ENCODE data around the gene H2AZ1. TPM values are rescaled to one million over a fixed set of nuclear protein-coding genes. Genes with fewer than 3 reads are reported as not detected.
"Not testable (repeated sequence)": the region's sequence is repeated elsewhere in the genome, so short reads cannot be mapped to it uniquely, and the experiment has no call there.

H2AZ1 gene
- polyA plus RNA-seq, 3 donors from 2014 or later: 375 to 574 (median 414) TPM

DNA sequence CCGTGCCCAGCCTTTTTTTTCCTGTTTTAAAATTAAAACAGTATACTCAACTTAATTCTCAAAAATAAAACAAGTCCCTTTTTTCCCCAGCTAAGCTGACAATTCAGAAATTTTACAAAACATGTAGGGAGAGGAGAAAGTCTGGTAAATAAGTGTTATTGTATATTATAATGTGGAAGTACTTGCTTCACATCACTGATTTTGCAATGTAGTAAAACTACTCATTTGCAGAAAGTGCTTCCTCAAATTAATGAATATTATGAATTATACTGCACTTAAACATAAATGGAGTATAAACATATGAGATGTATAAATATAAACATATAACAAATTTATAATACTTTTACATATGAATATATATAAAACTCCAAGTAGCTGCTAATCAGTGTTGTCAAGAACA is 11.6 kb upstream of the H2AZ1 start:
- DNase-seq: no peak
- peaks cover 8 to 25% of the 10 kb centered on the region in 2 donors for H3K4me1 Mint-ChIP-seq
- no peak overlapping the region for H3K27ac Mint-ChIP-seq
- peaks cover 0 to 2% (median 2%) of the 10 kb centered on the region in 3 donors for H3K27me3 Mint-ChIP-seq (ENCODE audit: low read depth in 3 of 3)
- no peak overlapping the region for H3K4me3 Mint-ChIP-seq
- H3K9me3 Mint-ChIP-seq: peaks cover 0 to 2% (median 0%) of the 10 kb centered on the region in 6 donors
- peaks cover 0 to 12% (median 4%) of the 10 kb centered on the region in 3 donors for H3K36me3 Mint-ChIP-seq

DNA sequence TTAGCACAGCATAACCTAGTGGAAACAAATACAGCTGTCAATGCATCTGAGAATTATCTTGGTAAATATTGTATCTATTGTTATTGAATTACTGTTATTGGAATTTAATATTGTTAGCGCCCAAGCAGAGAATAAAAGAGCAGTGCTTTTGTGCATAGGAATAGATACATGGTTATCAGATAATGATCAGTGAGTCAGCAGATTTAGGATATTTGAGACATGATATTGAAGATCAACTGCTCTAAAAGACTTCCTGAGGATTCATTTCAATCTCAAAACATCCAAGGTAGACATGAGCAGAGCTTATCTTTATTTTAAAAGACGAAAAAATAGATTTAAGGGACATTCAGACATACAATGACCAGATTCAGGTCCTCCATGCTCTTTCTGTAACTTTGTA is 10.6 kb upstream of the H2AZ1 start:
- peaks cover 4 to 16% of the 10 kb centered on the region in 2 donors for H3K4me1 Mint-ChIP-seq
- H3K27ac Mint-ChIP-seq: no peak overlapping the region
- no peak for DNase-seq
- peaks cover 0 to 12% (median 8%) of the 10 kb centered on the region in 3 donors for H3K36me3 Mint-ChIP-seq
- no peak overlapping the region for H3K4me3 Mint-ChIP-seq
- peaks cover 2 to 3% (median 2%) of the 10 kb centered on the region in 3 donors for H3K27me3 Mint-ChIP-seq (ENCODE audit: low read depth in 3 of 3)
- peaks cover 0 to 2% (median 0%) of the 10 kb centered on the region in 6 donors for H3K9me3 Mint-ChIP-seq

DNA sequence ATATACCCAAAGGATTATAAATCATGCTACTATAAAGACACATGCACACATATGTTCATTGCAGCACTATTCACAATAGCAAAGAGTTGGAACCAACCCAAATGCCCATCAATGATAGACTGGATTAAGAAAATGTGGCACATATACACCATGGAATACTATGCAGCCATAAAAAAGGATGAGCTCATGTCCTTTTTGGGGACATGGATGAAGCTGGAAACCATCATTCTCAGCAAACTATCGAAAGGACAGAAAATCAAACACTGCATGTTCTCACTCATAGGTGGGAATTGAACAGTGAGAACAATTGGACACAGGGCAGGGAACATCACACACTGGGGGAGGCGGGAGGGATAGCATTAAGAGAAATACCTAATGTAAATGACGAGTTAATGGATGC is 8.1 kb upstream of the H2AZ1 start:
- not testable (repeated sequence) for DNase-seq; H3K4me3 Mint-ChIP-seq; H3K27me3 Mint-ChIP-seq (ENCODE audit: low read depth in 3 of 3); H3K27ac Mint-ChIP-seq; H3K4me1 Mint-ChIP-seq; H3K9me3 Mint-ChIP-seq
- peaks cover 0 to 12% (median 8%) of the 10 kb centered on the region in 3 donors for H3K36me3 Mint-ChIP-seq

DNA sequence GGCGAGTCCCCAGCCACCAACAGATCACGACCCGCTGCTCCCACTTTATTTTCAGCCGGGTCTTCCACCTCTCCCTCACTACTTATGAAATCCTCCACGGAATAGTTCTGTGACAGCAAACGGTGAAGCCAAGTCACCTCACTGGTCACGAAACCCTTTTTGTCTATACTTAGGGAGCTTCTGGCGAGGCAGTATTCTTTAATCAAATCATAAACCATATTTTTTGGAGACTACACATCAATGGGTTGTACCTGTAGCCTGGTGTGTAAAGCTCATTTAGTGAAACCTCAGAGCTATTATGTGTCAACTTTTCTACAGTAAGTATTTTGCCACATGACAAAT is 809 bp upstream of the H2AZ1 start:
- DNase-seq: no peak
- Mint-ChIP-seq H3K27me3 (ENCODE audit: low read depth in 3 of 3) (peaks cover 3 to 12% (median 6%) of the 10 kb centered on the region in 3 donors), H3K4me1 (peaks cover 2 to 17% of the 10 kb centered on the region in 2 donors), H3K9me3 (no peaks in the 10 kb centered on the region), H3K36me3 (no peaks in the 10 kb centered on the region), H3K27ac (no peak overlapping the region), H3K4me3 (no peak overlapping the region)

DNA sequence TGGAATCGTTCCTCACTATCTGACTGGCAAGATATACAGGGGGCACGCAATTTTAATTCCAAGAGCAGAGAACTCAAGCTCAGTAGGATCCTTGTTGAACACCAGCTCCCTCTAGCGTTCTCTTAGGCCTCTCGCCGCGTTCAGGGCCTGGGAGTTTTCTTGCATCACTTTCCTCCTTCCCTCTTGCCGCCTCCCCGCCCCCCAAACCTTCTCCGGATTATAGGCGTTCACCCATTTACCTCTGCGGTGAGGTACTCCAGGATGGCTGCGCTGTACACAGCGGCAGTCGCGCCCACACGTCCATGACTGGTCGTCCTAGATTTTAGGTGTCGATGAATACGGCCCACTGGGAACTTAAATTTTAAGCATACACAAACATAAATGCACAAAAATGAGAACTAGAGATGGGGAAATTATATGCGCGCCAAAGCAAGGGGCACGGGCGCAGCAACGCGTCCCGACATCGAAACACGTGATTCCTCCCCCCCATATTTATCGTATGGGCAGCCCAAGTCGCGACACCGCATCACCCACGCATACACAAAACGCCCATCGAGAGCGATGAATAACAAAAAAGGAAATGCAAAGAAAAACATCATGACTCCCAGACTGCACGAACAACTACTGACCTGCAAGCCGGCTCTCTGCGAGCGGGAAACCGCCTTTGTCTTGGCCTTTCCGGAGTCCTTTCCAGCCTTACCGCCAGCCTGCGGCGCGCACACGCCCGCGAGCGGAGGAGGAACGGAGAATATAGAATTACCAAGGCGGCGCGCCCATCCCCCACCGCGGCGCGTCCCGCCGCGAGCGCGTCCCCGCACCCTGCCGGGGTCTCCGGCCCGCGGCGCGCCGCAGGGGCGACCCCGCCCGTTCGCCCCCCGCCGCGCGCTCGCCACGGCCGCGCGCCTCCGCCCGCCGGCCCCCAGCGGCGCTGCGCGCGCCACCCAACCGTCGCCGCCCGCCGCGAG is 759 bp downstream of the H2AZ1 start:
- H3K27ac Mint-ChIP-seq: no peak overlapping the region
- H3K27me3 Mint-ChIP-seq (ENCODE audit: low read depth in 3 of 3): peaks cover 4 to 12% (median 6%) of the 10 kb centered on the region in 3 donors
- peak; percentile 81 to 84 (median 83) for DNase-seq
- no peak overlapping the region for H3K4me3 Mint-ChIP-seq
- H3K9me3 Mint-ChIP-seq: no peaks in the 10 kb centered on the region
- H3K4me1 Mint-ChIP-seq: peaks cover 17 to 33% of the 10 kb centered on the region in 2 donors
- no peaks in the 10 kb centered on the region for H3K36me3 Mint-ChIP-seq

DNA sequence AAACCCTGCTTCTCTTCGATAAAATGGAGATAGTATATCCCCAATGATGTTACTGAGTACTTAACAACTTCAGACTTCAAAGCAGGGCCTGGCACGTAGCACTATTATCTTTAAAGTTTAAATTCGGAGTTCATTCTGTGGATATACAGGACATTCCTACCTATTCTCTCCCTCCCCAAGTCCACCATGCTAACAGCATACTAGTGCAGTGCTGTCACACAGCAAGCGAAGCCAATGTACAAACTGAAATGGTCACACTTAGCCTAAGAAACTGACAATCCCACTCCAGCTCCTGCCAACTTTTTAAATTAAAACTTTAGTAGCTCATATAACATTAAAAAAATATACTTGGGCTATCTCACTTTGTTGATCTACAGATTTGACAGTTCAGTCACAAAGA is 2.5 kb downstream of the H2AZ1 start:
- peak overlapping the region in 4 of 6 donors; percentile 97 to 99 (median 99) for H3K27ac Mint-ChIP-seq
- no peaks in the 10 kb centered on the region for H3K9me3 Mint-ChIP-seq
- H3K27me3 Mint-ChIP-seq (ENCODE audit: low read depth in 3 of 3): peaks cover 4 to 12% (median 6%) of the 10 kb centered on the region in 3 donors
- no peaks in the 10 kb centered on the region for H3K36me3 Mint-ChIP-seq
- H3K4me3 Mint-ChIP-seq: peak overlapping the region; percentile 89 to 95 (median 95)
- peaks cover 34 to 50% of the 10 kb centered on the region in 2 donors for H3K4me1 Mint-ChIP-seq
- no peak for DNase-seq

DNA sequence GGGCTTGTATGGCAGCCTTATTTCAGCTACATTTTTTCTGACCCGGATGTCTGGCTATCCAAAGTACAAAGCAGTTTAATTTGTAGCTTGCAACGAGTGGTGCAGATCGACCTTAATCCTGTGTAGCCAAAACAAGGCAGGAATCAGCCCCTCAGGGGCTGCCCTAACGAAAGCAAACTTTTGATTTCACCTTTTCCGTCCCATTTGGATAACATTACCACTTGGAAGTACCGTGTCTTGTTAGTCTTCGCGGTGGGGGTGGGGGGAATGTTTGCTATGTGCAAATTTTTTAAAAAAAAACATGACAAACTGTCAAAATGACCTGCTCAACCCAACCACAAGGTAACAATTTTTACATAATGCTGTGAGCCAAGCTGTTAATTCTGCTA is 2.9 kb downstream of the H2AZ1 start:
- Mint-ChIP-seq H3K4me1 (peaks cover 38 to 51% of the 10 kb centered on the region in 2 donors), H3K27ac (peak overlapping the region in 4 of 6 donors; percentile 97 to 99 (median 99)), H3K36me3 (no peaks in the 10 kb centered on the region), H3K9me3 (no peaks in the 10 kb centered on the region), H3K27me3 (ENCODE audit: low read depth in 3 of 3) (peaks cover 4 to 12% (median 6%) of the 10 kb centered on the region in 3 donors), H3K4me3 (peak overlapping the region; percentile 89 to 95 (median 95))
- DNase-seq: no peak

DNA sequence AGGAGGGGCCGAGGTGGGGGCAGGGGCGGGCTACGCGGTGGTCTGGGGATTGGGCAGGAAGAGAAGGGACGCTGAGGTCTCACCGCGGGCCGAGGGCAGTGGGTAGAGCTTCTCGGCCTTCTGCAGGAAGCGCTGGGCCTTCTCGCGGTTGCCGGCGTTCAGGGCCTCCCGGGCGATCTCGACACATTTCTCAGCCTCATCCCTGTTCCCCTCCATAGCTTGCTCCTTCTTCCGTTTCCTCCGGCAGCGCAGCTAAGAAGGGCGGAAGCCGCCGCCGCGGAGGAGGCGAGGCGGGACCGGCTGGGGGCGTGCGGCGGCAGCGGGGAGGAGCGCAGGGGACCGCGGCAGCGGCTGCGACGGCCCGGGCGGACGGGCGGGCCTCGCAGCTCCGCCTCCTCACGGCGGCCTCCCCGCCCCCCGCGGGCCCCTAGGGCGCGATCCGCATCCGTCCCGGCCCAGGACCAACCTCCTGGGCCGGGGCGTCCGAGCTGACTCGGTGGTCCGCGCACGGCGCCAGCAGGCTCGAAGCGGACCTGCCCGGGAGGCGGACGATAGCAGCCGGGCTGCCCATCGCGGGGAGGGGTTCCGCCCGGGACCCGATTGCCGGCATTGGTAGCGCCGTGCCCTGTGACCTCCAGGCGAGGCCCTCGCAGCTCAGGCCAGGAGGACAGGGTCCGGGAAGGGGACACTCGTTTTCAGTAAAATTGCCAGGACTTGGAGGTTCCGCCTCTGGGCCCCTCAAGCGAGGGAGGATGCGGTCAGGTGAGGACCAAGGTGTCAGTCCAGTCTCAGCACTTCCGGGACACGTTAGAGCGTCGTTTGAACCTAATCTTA is 3.5 kb downstream of the H2AZ1 start, which contains the start of gene DNAJB14:
Gene DNAJB14 (minus strand): TSS at position 263 of the 834 bp plus-strand sequence. CDS start 47 bp downstream, at position 216.
- Mint-ChIP-seq H3K27ac (peak within 1 kb of the TSS in 5 of 6 donors; percentile 97 to 99 (median 99)), H3K9me3 (no peaks in the 10 kb centered on the region), H3K27me3 (ENCODE audit: low read depth in 3 of 3) (peaks cover 4 to 12% (median 6%) of the 10 kb centered on the region in 3 donors), H3K4me1 (peaks cover 41 to 51% of the 10 kb centered on the region in 2 donors), H3K36me3 (no peaks in the 10 kb centered on the region), H3K4me3 (peak within 1 kb of the TSS; percentile 96 to 100 (median 98))
- DNase-seq: peak; percentile 83 to 87 (median 86)

DNA sequence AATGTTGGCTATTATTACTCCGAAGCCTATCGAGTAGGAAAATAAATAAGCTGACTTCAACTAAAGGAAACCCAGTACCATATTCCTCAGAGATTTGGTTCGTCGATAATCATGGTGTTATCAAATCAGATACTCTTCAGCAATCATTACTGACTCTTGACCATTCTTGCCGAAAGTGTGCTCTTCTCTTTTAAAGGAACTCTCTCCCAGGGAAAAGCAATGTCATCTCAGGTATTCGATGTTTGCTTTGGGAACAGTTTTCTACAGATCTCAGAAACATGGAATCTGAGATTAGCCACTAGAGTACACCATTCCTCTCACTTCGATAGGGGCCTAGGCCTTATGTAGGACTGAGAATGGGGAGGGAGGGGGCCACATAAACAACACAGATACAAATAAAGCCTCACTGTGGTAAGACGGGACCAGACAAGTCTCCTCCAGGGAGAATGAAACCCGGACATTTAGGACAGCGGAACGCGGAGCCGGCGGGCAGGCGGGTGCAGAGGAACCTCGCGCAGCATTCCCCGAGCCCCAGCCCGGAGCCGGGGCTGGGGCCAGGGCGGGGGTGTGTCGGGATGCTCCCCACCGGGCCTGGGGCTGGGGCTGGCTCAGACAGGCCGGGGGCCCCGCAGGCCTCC is 4.2 kb downstream of the H2AZ1 start:
- no peaks in the 10 kb centered on the region for H3K36me3 Mint-ChIP-seq
- peaks cover 49 to 58% of the 10 kb centered on the region in 2 donors for H3K4me1 Mint-ChIP-seq
- H3K27me3 Mint-ChIP-seq (ENCODE audit: low read depth in 3 of 3): peaks cover 4 to 12% (median 6%) of the 10 kb centered on the region in 3 donors
- H3K4me3 Mint-ChIP-seq: peak overlapping the region; percentile 96 to 100 (median 98)
- peak overlapping the region in 5 of 6 donors; percentile 96 to 99 (median 99) for H3K27ac Mint-ChIP-seq
- DNase-seq: no peak
- H3K9me3 Mint-ChIP-seq: no peaks in the 10 kb centered on the region

DNA sequence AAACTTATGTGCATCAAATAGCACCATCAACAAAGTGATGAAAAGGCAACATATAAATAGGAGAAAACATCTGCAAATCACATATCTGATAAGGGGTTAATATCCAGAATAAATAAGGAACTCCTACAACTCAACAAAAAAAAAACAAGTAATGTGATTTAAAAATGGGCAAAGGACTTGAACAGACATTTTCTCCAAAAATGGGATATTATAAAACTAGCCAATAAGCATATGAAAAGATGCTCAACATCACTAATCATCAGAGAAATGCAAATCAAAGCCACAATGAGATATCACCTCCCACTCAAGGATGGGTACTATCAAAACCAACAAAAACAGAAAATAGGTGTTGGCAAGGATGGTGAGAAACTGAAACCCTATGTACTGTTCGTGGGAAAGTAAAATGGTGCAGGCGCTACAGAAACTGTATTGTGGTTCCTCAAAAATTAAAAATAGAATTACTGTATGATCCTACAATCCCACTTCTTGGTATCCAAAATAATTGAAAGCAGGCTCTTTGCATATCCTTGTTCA is 6.1 kb downstream of the H2AZ1 start:
- DNase-seq: peak in 2 of 3 donors; percentile 16 to 26
- Mint-ChIP-seq H3K27ac (peak overlapping the region in 5 of 6 donors; percentile 32 to 99 (median 79)), H3K27me3 (ENCODE audit: low read depth in 3 of 3) (peaks cover 4 to 12% (median 6%) of the 10 kb centered on the region in 3 donors), H3K4me1 (peaks cover 60 to 62% of the 10 kb centered on the region in 2 donors), H3K4me3 (peak overlapping the region; percentile 74 to 99 (median 98)), H3K9me3 (no peaks in the 10 kb centered on the region), H3K36me3 (peaks cover 0 to 4% (median 3%) of the 10 kb centered on the region in 3 donors)

DNA sequence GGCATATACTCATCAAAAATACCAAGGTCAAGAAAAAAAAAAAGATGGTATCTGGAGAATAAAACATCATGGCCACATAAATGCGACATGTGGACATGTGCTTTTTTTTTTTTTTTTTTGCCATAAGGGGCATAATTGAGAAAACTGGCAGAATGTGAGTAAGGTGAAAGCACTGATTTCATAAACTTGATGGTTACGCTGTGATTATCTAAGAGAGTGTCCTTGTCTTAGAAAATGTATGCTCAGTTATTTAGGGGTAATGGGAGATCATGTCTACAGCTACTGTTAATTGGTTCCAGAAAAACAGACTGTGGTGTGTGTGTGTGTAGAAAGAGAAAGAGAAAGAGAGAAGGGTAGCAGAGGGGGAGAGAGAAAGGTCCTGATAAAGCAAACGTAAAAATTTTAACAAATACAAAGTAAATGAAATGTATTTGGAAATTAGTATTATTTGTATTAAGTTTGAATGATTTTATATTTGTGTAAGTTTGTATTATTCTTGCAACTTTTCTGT is 11.8 kb downstream of the H2AZ1 start:
- H3K27me3 Mint-ChIP-seq (ENCODE audit: low read depth in 3 of 3): peaks cover 0 to 5% (median 4%) of the 10 kb centered on the region in 3 donors
- H3K27ac Mint-ChIP-seq: peak overlapping the region; percentile 31 to 68 (median 54)
- H3K4me3 Mint-ChIP-seq: peak overlapping the region in 1 of 5 donors; percentile 36
- H3K4me1 Mint-ChIP-seq: peaks cover 41 to 69% of the 10 kb centered on the region in 2 donors
- H3K36me3 Mint-ChIP-seq: peaks cover 13 to 30% (median 19%) of the 10 kb centered on the region in 3 donors
- H3K9me3 Mint-ChIP-seq: peaks cover 0 to 13% (median 4%) of the 10 kb centered on the region in 6 donors
- no peak for DNase-seq

DNA sequence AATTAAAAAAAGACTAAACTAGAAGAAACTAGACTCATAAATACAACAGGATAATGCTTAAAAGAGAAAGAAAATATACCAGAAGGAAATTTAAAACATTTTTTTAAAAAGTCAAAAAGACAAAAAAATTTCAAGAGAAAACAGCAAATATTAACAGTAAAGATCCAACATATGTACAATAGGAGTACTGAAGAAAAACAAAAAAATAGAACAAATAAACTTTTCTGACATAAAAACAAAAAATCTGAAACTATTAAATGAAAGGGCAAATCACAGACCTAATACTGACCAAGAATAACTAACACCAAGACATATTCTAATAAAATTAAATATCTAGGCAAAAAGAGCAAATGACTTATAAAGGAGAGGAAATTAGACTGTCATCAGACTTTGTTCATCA is 15.2 kb downstream of the H2AZ1 start:
- peaks cover 0 to 13% (median 4%) of the 10 kb centered on the region in 6 donors for H3K9me3 Mint-ChIP-seq
- peaks cover 13 to 38% (median 24%) of the 10 kb centered on the region in 3 donors for H3K36me3 Mint-ChIP-seq
- no peak overlapping the region for H3K4me3 Mint-ChIP-seq
- peaks cover 47 to 76% of the 10 kb centered on the region in 2 donors for H3K4me1 Mint-ChIP-seq
- H3K27me3 Mint-ChIP-seq (ENCODE audit: low read depth in 3 of 3): peaks cover 0 to 5% (median 4%) of the 10 kb centered on the region in 3 donors
- H3K27ac Mint-ChIP-seq: peak overlapping the region in 2 of 6 donors; percentile 1 to 3
- DNase-seq: no peak

Data from immature natural killer cell (primary cell).